ENCODE results near the gene GDPD3. TPM values are rescaled to one million over a fixed set of nuclear protein-coding genes. Genes with fewer than 3 reads are reported as not detected.
A peak's percentile ranks its signal among the peaks of the same experiment; 100 is the strongest.

The GDPD3 gene
- total and polyA plus RNA-seq, 9 of the 15 experiments (the other 6 are each of a cell fraction or from before 2014, with no cell fraction given) = 0.47 to 3.9 (median 1.1) TPM

GRCh38 chr16:30066761-30067583, 46.4 kb downstream of the GDPD3 start (continued):
- TF ChIP-seq, protein P1, sequence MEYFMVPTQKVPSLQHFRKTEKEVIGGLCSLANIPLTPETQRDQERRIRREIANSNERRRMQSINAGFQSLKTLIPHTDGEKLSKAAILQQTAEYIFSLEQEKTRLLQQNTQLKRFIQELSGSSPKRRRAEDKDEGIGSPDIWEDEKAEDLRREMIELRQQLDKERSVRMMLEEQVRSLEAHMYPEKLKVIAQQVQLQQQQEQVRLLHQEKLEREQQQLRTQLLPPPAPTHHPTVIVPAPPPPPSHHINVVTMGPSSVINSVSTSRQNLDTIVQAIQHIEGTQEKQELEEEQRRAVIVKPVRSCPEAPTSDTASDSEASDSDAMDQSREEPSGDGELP (CRISPR knock-in tag; IDR thresholded peaks at IDR 0.05; ENCODE audit: borderline replicate concordance) = peak; percentile 75
- TF ChIP-seq EP300 (IDR thresholded peaks at IDR 0.05; ENCODE audit: low read length) (no peak), ETV5 (CRISPR knock-in tag; IDR thresholded peaks at IDR 0.05; ENCODE audit: low read depth) (no peak), MAX (CRISPR knock-in tag; IDR thresholded peaks at IDR 0.05) (0 out of 2 replicates have a peak, but pooled peaks have one; percentile 27), SLC30A9 (CRISPR knock-in tag; IDR thresholded peaks at IDR 0.05) (no peak), SIN3A (IDR thresholded peaks at IDR 0.05; ENCODE audit: borderline replicate concordance in 2 of 2, control insufficient read depth in 1 of 2, low read depth in 2 of 2, low read length in 2 of 2) (peak in 1 of 2 experiments; percentile 44; a peak in 2 of 4 replicates), CBFB (CRISPR knock-in tag; IDR thresholded peaks at IDR 0.05) (no peak)
- TF ChIP-seq, protein P2, sequence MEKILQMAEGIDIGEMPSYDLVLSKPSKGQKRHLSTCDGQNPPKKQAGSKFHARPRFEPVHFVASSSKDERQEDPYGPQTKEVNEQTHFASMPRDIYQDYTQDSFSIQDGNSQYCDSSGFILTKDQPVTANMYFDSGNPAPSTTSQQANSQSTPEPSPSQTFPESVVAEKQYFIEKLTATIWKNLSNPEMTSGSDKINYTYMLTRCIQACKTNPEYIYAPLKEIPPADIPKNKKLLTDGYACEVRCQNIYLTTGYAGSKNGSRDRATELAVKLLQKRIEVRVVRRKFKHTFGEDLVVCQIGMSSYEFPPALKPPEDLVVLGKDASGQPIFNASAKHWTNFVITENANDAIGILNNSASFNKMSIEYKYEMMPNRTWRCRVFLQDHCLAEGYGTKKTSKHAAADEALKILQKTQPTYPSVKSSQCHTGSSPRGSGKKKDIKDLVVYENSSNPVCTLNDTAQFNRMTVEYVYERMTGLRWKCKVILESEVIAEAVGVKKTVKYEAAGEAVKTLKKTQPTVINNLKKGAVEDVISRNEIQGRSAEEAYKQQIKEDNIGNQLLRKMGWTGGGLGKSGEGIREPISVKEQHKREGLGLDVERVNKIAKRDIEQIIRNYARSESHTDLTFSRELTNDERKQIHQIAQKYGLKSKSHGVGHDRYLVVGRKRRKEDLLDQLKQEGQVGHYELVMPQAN (IDR thresholded peaks at IDR 0.05; ENCODE audit: borderline replicate concordance) = peak; percentile 33; the same call in 1 of the 2 replicates
- TF ChIP-seq, protein P3, sequence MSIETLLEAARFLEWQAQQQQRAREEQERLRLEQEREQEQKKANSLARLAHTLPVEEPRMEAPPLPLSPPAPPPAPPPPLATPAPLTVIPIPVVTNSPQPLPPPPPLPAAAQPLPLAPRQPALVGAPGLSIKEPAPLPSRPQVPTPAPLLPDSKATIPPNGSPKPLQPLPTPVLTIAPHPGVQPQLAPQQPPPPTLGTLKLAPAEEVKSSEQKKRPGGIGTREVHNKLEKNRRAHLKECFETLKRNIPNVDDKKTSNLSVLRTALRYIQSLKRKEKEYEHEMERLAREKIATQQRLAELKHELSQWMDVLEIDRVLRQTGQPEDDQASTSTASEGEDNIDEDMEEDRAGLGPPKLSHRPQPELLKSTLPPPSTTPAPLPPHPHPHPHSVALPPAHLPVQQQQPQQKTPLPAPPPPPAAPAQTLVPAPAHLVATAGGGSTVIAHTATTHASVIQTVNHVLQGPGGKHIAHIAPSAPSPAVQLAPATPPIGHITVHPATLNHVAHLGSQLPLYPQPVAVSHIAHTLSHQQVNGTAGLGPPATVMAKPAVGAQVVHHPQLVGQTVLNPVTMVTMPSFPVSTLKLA (conservative IDR thresholded peaks at IDR 0.05) = peak in 1 of 2 experiments; percentile 55; a peak in 2 of 4 replicates

All from K562 (cell line).